HEK293 (cell line): ENCODE data around the gene MZT2B.
"Not testable (repeated sequence)": the region's sequence is repeated elsewhere in the genome, so short reads cannot be mapped to it uniquely, and the experiment has no call there.

Experiments
- CTCF ChIA-PET: fragments of 350-600 bp; formaldehyde crosslinking; extraction: SDS; loops from one replicate; lab custom pipeline; 2021; ENCODE audit warnings: antibody characterized with exemption; lab: Yijun Ruan, JAX
- POLR2A ChIA-PET: fragments of 300-600 bp; formaldehyde crosslinking; extraction: SDS; loops from one replicate; lab custom pipeline; 2020; ENCODE audit warnings: antibody characterized with exemption, inconsistent platforms; lab: Yijun Ruan, JAX
- H3K27ac ChIP-seq: fragments of 200-500 bp; sonication (Bioruptor generic); 2 replicates; pipeline ENCODE4 v1.5.1; 2014; ENCODE audit warnings: low read depth, low read length, control low read depth, inconsistent platforms; ENCODE audit errors: extremely low read depth
- H3K36me3 ChIP-seq, 2 experiments: fragments of 200-500 bp in 1 of 2; sonication (Bioruptor generic) in 1 of 2; 1 replicate in 1 of 2; 2 replicates in 1 of 2; pipeline ENCODE4 v1.5.1; 2014 to 2017; ENCODE audit warnings: inconsistent platforms in 2 of 2, low read length in 2 of 2; ENCODE audit not compliant: control insufficient read depth in 2 of 2, insufficient read depth in 1 of 2
- H3K4me1 ChIP-seq: fragments of 200-500 bp; sonication (Bioruptor generic); 2 replicates; pipeline ENCODE4 v1.5.1; 2014; ENCODE audit warnings: mild to moderate bottlenecking, low read length, inconsistent platforms; ENCODE audit not compliant: control insufficient read depth, insufficient read depth
- H3K4me3 ChIP-seq: 2 replicates; pipeline ENCODE4 v1.5.1; 2011; ENCODE audit warnings: low read depth, mild to moderate bottlenecking, control low read depth, low read length, moderate library complexity
- H3K9me3 ChIP-seq: fragments of 200-500 bp; sonication (Bioruptor generic); 2 replicates; pipeline ENCODE4 v1.5.1; 2014; ENCODE audit warnings: low read depth, low read length, inconsistent platforms; ENCODE audit not compliant: control insufficient read depth, insufficient read depth
- ZNF157 ChIP-seq: fragments of 450-650 bp; formaldehyde crosslinking; IDR thresholded peaks from 2 replicates; pipeline ENCODE4 v1.5.1; 2016; ENCODE audit warnings: missing biosample characterization, missing genetic modification characterization
- ZNF423 ChIP-seq: fragments of 450-650 bp; formaldehyde crosslinking; IDR thresholded peaks from 2 replicates; pipeline ENCODE4 v1.5.1; 2016; ENCODE audit warnings: missing biosample characterization, missing genetic modification characterization
- TF ChIP-seq, protein P1 (sequence below): fragments of 450-650 bp; formaldehyde crosslinking; IDR thresholded peaks from 2 replicates; pipeline ENCODE4 v1.5.1; 2016; ENCODE audit warnings: missing biosample characterization, missing genetic modification characterization, borderline replicate concordance

The MZT2B gene

DNA sequence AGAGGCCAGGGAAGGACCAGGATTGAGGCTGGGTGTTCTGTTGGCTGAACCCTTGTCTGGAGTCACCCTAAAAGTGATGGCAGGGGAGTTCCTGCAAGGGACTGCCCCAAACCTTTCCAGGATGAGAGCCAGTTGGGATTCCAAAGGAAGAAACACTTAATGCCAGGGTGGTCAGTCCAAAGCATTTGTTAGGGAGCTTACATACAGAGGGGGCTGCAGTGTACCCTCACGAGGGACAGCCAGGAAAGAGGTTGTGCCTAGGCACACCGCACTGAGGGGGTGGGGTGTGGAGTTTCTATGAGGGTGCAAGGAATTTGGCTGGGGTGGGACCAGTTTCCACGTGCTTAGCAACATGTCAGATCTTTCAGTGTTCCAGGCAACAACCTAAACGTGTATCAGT is 6.9 kb downstream of the MZT2B start:
- peak; percentile 62 for TF ChIP-seq ZNF157 (tag by site-specific recombination)
- H3K36me3 ChIP-seq, result peaks cover 0 to 24% of the 10 kb centered on the region in 2 experiments; a peak in 2 of 3 replicates
- H3K27ac ChIP-seq, H3K9me3 ChIP-seq, H3K4me1 ChIP-seq, H3K4me3 ChIP-seq, POLR2A ChIA-PET, CTCF ChIA-PET: not testable (repeated sequence)

DNA sequence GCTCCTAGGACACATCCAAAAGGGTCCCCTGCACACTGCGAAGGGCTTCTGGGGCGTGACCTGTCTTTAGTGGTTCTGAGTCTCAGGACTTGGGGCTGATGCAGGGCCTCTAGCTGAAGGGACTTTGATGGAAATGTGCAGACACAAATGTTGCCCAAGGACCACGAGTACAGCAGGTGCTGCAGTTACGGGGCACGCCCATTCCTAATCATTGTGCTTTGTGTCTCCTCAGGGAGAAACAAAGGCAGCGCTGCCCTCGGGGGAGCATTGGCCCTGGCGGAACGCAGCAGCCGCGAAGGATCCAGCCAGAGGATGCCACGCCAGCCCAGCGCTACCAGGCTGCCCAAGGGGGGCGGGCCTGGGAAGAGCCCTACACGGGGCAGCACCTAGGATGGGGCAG is 8.2 kb downstream of the MZT2B start:
- POLR2A ChIA-PET, result no interaction called here
- CTCF ChIA-PET, result no interaction called here
- Histone ChIP-seq H3K4me3 (no peak overlapping the region), H3K36me3 (peaks cover 0 to 15% of the 10 kb centered on the region in 2 experiments; a peak in 2 of 3 replicates), H3K27ac (no peak overlapping the region), H3K9me3 (no peaks in the 10 kb centered on the region), H3K4me1 (no peaks in the 10 kb centered on the region)
- TF ChIP-seq ZNF423 (tag by site-specific recombination), result no peak
- TF ChIP-seq, protein P1, sequence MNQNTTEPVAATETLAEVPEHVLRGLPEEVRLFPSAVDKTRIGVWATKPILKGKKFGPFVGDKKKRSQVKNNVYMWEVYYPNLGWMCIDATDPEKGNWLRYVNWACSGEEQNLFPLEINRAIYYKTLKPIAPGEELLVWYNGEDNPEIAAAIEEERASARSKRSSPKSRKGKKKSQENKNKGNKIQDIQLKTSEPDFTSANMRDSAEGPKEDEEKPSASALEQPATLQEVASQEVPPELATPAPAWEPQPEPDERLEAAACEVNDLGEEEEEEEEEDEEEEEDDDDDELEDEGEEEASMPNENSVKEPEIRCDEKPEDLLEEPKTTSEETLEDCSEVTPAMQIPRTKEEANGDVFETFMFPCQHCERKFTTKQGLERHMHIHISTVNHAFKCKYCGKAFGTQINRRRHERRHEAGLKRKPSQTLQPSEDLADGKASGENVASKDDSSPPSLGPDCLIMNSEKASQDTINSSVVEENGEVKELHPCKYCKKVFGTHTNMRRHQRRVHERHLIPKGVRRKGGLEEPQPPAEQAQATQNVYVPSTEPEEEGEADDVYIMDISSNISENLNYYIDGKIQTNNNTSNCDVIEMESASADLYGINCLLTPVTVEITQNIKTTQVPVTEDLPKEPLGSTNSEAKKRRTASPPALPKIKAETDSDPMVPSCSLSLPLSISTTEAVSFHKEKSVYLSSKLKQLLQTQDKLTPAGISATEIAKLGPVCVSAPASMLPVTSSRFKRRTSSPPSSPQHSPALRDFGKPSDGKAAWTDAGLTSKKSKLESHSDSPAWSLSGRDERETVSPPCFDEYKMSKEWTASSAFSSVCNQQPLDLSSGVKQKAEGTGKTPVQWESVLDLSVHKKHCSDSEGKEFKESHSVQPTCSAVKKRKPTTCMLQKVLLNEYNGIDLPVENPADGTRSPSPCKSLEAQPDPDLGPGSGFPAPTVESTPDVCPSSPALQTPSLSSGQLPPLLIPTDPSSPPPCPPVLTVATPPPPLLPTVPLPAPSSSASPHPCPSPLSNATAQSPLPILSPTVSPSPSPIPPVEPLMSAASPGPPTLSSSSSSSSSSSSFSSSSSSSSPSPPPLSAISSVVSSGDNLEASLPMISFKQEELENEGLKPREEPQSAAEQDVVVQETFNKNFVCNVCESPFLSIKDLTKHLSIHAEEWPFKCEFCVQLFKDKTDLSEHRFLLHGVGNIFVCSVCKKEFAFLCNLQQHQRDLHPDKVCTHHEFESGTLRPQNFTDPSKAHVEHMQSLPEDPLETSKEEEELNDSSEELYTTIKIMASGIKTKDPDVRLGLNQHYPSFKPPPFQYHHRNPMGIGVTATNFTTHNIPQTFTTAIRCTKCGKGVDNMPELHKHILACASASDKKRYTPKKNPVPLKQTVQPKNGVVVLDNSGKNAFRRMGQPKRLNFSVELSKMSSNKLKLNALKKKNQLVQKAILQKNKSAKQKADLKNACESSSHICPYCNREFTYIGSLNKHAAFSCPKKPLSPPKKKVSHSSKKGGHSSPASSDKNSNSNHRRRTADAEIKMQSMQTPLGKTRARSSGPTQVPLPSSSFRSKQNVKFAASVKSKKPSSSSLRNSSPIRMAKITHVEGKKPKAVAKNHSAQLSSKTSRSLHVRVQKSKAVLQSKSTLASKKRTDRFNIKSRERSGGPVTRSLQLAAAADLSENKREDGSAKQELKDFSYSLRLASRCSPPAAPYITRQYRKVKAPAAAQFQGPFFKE (tag by site-specific recombination), result no peak

DNA sequence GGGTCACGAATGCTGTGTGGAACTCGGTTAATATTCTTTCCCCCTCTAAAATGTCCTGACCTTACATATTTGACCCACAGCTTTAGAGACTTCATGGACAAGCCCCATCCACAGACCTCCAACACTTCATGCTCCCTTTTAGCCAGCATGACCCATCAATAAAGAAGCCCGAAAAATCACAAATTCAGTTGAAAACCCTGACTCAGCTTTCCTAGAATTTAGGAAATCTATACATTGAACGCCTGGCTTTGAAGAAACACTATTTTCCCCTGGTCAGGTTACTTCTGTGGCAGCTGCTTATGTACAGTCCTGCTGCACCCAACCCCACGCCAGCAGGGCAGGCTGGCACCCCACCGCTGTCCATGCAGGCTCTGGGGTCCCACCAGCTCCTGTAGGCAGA is 9.3 kb downstream of the MZT2B start:
- H3K4me1 ChIP-seq, CTCF ChIA-PET, H3K9me3 ChIP-seq, H3K4me3 ChIP-seq, H3K36me3 ChIP-seq, POLR2A ChIA-PET, H3K27ac ChIP-seq: not testable (repeated sequence)

DNA sequence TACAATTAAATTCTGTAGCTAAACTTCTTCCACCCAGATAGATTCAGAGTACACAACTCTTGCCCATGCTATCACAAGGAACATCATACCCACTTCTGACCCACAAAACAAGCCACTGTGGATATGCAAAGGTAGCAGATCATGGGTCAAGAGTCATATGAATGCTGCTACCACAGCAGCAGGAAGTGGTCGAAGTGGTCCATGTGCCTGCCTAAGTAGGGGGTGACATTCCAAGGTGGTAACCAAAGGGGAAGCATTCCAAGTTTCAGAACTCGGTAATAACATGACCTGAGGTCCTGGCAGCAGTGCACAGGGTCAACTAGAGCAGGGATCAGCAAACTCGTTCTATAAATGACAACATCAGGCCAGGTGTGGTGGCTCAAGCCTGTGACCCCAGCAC is 10.4 kb downstream of the MZT2B start:
- POLR2A ChIA-PET, H3K27ac ChIP-seq, H3K9me3 ChIP-seq, H3K4me3 ChIP-seq, H3K4me1 ChIP-seq, H3K36me3 ChIP-seq, CTCF ChIA-PET: not testable (repeated sequence)

DNA sequence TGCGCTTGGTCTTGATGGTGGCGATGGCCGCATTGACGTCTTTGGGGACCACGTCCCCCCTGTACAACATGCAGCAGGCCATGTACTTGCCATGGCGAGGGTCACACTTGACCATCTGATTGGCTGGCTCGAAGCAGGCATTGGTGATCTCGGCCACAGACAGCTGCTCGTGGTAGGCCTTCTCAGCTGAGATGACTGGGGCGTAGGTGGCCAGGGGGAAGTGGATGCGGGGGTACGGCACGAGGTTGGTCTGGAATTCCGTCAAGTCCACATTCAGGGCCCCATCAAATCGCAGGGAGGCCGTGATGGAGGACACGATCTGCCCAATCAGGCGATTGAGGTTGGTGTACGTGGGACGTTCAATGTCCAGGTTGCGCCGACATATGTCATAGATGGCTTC is 11.8 kb downstream of the MZT2B start:
- H3K36me3 ChIP-seq, CTCF ChIA-PET, H3K4me3 ChIP-seq, POLR2A ChIA-PET, H3K9me3 ChIP-seq, H3K27ac ChIP-seq, H3K4me1 ChIP-seq: not testable (repeated sequence)

DNA sequence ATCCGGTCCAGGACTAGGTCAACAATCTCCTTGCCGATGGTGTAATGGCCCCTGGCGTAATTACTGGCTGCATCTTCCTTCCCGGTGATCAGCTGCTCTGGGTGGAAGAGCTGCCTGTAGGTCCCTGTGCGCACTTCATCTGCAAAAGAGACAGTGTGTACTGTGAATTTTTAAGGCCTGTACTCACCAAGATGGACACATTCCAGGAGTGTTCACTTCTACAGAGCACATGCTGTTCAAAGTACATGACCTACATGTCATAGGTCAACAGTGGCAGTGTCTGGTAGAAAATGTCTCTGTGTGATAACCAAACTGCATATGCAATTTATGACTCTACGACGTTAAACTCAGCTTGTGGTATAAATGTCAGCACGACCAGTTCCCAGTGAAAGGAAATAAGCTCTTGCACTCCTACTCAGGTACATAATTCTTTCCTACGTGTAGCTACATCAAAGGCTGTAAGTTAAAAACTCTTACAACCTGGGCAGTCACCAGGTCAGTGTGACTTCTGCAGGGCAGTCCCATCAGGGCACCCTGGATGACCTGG is 13.1 kb downstream of the MZT2B start:
- POLR2A ChIA-PET, H3K4me1 ChIP-seq, H3K27ac ChIP-seq, H3K36me3 ChIP-seq, H3K9me3 ChIP-seq, H3K4me3 ChIP-seq: not testable (repeated sequence)
- CTCF ChIA-PET, result interaction anchor here (1.5 kb wide), 1 partner anchor 14 kb away, joined by 4 read pairs; the partner anchor contains the start of gene SMPD4

DNA sequence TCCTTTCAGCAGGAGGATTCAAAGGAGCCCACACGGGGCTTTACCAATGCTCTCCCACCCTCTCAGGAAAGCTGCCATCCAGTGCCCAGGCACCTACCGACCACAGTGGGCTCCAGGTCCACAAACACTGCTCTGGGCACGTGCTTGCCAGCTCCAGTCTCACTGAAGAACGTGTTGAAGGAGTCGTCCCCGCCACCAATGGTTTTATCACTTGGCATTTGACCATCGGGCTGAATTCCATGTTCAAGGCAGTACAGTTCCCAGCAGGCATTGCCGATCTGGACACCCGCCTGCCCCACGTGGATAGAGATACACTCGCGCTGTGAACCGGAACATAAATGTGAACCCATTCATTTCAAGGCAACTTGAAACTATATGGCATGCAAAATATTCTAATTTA is 14.0 kb downstream of the MZT2B start:
- CTCF ChIA-PET, result interaction anchor here (1.5 kb wide), 1 partner anchor 15 kb away, joined by 4 read pairs; the partner anchor contains the start of gene SMPD4
- H3K36me3 ChIP-seq, POLR2A ChIA-PET, H3K27ac ChIP-seq, H3K9me3 ChIP-seq, H3K4me1 ChIP-seq, H3K4me3 ChIP-seq: not testable (repeated sequence)
